ENCODE results near the gene FASTK. TPM values are rescaled to one million over a fixed set of nuclear protein-coding genes. Genes with fewer than 3 reads are reported as not detected.

The FASTK gene
- polyA plus RNA-seq, 1 donor (not counting 4 experiments of a cell fraction or from before 2014, with no cell fraction given): 27.2 TPM

DNA sequence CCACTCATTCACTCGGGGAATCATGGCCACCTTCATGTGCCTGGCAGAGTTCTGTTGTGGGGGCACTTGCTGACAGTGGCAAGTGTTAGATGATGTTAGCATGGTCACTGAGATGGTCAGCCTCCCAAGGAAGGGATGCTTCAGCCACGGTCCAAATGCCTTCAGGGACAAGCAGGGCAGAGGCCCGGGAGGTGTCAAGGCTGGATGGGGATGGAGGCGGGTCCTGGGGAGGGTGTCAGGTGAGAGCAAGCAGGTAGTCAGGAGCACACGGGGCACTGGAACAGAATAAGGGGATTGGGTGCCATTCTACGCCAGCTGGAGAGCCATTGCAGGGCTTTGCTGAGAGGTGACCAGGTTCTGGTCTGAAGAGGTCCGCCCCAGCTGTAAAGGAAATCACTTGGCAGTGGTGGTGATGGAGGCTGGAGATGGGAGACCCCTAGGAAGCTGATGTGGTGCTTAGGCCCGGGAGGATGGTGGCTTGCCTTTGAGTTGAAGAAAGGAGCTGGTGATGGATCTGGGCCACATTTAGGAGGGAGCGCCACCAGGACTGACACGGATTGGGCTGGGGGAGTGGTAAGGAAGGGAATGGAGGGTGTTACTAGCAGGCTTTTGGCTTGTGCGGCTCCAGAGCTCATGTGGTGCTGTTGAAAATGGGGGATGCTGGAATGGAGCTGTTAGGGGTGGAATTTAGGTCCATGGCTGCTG, 29.8 kb upstream of the FASTK start:
- TF ChIP-seq, protein P1, sequence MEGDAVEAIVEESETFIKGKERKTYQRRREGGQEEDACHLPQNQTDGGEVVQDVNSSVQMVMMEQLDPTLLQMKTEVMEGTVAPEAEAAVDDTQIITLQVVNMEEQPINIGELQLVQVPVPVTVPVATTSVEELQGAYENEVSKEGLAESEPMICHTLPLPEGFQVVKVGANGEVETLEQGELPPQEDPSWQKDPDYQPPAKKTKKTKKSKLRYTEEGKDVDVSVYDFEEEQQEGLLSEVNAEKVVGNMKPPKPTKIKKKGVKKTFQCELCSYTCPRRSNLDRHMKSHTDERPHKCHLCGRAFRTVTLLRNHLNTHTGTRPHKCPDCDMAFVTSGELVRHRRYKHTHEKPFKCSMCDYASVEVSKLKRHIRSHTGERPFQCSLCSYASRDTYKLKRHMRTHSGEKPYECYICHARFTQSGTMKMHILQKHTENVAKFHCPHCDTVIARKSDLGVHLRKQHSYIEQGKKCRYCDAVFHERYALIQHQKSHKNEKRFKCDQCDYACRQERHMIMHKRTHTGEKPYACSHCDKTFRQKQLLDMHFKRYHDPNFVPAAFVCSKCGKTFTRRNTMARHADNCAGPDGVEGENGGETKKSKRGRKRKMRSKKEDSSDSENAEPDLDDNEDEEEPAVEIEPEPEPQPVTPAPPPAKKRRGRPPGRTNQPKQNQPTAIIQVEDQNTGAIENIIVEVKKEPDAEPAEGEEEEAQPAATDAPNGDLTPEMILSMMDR (optimal IDR thresholded peaks at IDR 0.05 in 1 of 3, IDR thresholded peaks at IDR 0.05 in 1 of 3, conservative IDR thresholded peaks at IDR 0.05 in 1 of 3; ENCODE audit: extremely low read depth in 1 of 3, insufficient read depth in 2 of 3, low read length in 3 of 3): no peak
- no peak for TF ChIP-seq EZH2 (IDR thresholded peaks at IDR 0.05; ENCODE audit: low read length)
- no peaks in the 10 kb centered on the region for H3K9me3 ChIP-seq (ENCODE audit: control insufficient read depth, low read depth, low read length)
- H2AFZ ChIP-seq (ENCODE audit: control insufficient read depth, low read length): no peak overlapping the region
- no peak overlapping the region for H3K27ac ChIP-seq (ENCODE audit: control insufficient read depth, insufficient read depth, low read length)
- H3K4me3 ChIP-seq (ENCODE audit: control insufficient read depth in 2 of 3, extremely low read depth in 1 of 3, insufficient read depth in 2 of 3, low read depth in 1 of 3, low read length in 3 of 3): no peak overlapping the region
- peaks cover 6% of the 10 kb centered on the region for H4K20me1 ChIP-seq (ENCODE audit: control insufficient read depth, extremely low read depth, insufficient read depth, low read length)
- H3K9ac ChIP-seq (ENCODE audit: control insufficient read depth, extremely low read depth, insufficient read depth, low read length): no peak overlapping the region
- DNase-seq (ENCODE audit: low read depth, low spot score) (no peak), FAIRE-seq (no peak)
- dilution Hi-C loops (cut with MboI; ENCODE audit: extremely low pct_ligation_motif_present, low sequenced_read_pairs): no loop called here
- peaks cover 44% of the 10 kb centered on the region for H3K79me2 ChIP-seq (ENCODE audit: control insufficient read depth, insufficient read depth, low read length)
- H3K4me2 ChIP-seq (ENCODE audit: control insufficient read depth, extremely low read depth, insufficient read depth, low read depth, low read length): no peak overlapping the region
- H3K36me3 ChIP-seq (ENCODE audit: control insufficient read depth in 2 of 2, extremely low read depth in 1 of 2, insufficient read depth in 2 of 2, low read length in 2 of 2): peaks cover 0 to 2% of the 10 kb centered on the region in 2 experiments
- H3K27me3 ChIP-seq (ENCODE audit: control insufficient read depth, extremely low read depth, insufficient read depth, low read length): no peaks in the 10 kb centered on the region
- H3K4me1 ChIP-seq (ENCODE audit: control insufficient read depth, extremely low read depth, insufficient read depth, low read length): peaks cover 22% of the 10 kb centered on the region
- H3K9me1 ChIP-seq (ENCODE audit: control insufficient read depth, extremely low read depth, insufficient read depth, low read length): no peaks in the 10 kb centered on the region

DNA sequence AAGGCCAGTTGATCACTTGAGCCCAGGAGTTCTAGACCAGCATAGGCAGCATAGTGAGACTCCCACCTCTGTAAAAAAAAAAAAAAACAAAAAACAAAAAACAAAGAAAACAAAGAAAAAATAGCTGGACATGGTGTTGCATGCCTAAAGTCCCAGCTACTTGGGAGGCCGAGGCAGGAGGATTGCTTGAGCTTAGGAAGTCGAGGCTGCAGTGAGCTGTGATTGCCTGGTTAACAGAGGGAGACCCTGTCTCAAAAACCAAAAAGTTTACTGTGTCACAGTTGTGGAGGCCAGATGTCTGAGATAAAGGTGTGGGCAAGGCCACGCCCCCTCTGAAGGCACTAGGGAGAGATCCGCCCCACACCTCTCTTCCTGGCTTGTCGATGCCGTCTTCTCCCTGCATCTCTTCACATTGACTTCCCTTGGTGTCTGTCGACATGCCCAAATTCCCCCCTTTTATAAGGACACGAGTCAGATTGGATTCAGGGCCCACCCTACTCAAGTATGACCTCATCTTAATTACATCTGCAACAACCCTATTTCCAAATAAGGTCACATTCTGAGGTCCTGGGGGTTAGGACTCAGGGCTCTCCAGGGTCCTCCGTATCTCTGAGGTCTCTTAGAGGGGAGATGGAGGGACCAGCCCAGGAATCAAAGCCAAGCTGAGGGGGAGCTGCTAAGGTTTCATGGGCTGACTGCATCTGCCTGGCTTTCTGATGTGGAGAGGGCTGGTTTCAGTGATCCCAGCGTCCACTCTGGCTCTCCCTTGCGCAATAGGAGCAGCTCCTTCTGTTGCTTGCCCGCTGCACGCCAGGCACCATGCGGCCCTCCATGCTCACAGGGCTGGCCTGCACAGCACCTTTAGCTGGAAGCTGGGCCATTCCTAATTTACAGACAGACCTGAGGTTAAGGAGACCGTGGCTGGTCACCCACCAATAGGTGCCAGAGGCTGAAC, 28.8 kb upstream of the FASTK start:
- Histone ChIP-seq H4K20me1 (ENCODE audit: control insufficient read depth, extremely low read depth, insufficient read depth, low read length) (peaks cover 6% of the 10 kb centered on the region), H3K27me3 (ENCODE audit: control insufficient read depth, extremely low read depth, insufficient read depth, low read length) (no peaks in the 10 kb centered on the region), H3K79me2 (ENCODE audit: control insufficient read depth, insufficient read depth, low read length) (peaks cover 45% of the 10 kb centered on the region), H2AFZ (ENCODE audit: control insufficient read depth, low read length) (no peak overlapping the region), H3K4me1 (ENCODE audit: control insufficient read depth, extremely low read depth, insufficient read depth, low read length) (peaks cover 22% of the 10 kb centered on the region), H3K4me2 (ENCODE audit: control insufficient read depth, extremely low read depth, insufficient read depth, low read depth, low read length) (no peak overlapping the region), H3K9me3 (ENCODE audit: control insufficient read depth, low read depth, low read length) (no peaks in the 10 kb centered on the region), H3K9me1 (ENCODE audit: control insufficient read depth, extremely low read depth, insufficient read depth, low read length) (no peaks in the 10 kb centered on the region), H3K27ac (ENCODE audit: control insufficient read depth, insufficient read depth, low read length) (no peak overlapping the region), H3K9ac (ENCODE audit: control insufficient read depth, extremely low read depth, insufficient read depth, low read length) (no peak overlapping the region), H3K4me3 (ENCODE audit: control insufficient read depth in 2 of 3, extremely low read depth in 1 of 3, insufficient read depth in 2 of 3, low read depth in 1 of 3, low read length in 3 of 3) (no peak overlapping the region), H3K36me3 (ENCODE audit: control insufficient read depth in 2 of 2, extremely low read depth in 1 of 2, insufficient read depth in 2 of 2, low read length in 2 of 2) (peaks cover 0 to 2% of the 10 kb centered on the region in 2 experiments)
- TF ChIP-seq, protein P1 (optimal IDR thresholded peaks at IDR 0.05 in 1 of 3, IDR thresholded peaks at IDR 0.05 in 1 of 3, conservative IDR thresholded peaks at IDR 0.05 in 1 of 3; ENCODE audit: extremely low read depth in 1 of 3, insufficient read depth in 2 of 3, low read length in 3 of 3): no peak
- no peak for TF ChIP-seq EZH2 (IDR thresholded peaks at IDR 0.05; ENCODE audit: low read length)
- DNase-seq (ENCODE audit: low read depth, low spot score) (no peak), FAIRE-seq (no peak)
- dilution Hi-C loops (cut with MboI; ENCODE audit: extremely low pct_ligation_motif_present, low sequenced_read_pairs): no loop called here

Measured in keratinocyte (primary cell).